GM21390 (cell line): ENCODE measurements around the gene NECAB3.
A peak's percentile ranks its signal among the peaks of the same experiment; 100 is the strongest.
"Not testable (repeated sequence)": the region's sequence is repeated elsewhere in the genome, so short reads cannot be mapped to it uniquely, and the experiment has no call there.

ENCODE experiments used
- ATAC-seq: cut with Tn5 transposase; IDR thresholded peaks from one replicate; pipeline ENCODE4 v1.9.1; 2021; ENCODE audit not compliant: unreplicated experiment

The NECAB3 gene

DNA sequence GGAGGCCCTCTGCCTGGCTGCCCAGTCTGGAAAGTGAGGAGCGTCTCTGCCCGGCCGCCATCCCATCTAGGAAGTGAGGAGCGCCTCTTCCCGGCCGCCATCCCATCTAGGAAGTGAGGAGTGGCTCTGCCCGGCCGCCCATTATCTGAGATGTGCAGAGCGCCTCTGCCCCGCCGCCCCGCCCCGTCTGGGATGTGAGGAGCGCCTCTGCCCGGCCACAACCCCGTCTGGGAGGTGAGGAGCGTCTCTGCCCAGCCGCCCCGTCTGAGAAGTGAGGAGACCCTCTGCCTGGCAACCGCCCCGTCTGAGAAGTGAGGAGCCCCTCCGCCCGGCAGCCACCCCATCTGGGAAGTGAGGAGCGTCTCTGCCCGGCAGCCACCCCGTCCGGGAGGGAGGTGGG is 24.7 kb upstream of the NECAB3 start:
- not testable (repeated sequence) for ATAC-seq

DNA sequence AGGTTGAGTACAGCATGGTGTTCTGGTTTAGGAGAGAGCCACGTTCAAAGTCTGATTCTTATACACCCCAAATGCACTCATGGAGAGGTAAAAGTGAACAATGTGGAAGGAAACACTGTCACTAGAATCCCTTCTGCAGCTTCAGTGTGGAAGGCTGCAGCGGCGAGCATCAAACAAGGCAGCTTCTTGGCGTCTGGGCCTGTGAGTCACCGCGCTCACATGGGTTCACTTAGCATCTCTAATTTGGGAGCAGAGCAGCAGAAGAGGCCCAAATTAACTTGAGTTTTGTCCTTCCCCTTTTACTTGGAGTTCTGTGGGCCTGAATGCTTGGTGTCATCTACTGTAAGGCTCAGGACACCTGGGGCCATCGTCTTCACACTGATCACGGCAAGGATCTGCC is 22.9 kb upstream of the NECAB3 start:
- ATAC-seq, result no peak

DNA sequence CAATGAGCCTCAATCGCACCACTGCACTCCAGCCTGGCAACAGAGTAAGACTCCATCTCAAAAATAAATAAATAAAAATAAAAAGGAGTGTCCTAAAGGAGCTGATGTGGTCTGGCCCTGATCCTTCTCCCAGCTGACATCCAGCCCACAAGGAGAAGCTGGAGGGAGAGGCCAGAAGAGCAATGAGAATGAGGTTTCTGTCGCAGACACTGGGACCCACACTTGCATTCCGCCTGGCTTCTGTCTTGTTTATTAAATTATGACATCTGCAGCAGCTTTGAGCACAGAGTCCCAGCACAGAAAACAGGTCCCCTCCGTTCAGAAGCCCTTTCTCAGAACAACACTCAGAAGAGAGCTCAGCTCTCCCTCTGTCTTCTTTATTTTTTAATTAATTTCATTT is 22.2 kb upstream of the NECAB3 start:
- ATAC-seq, result no peak

DNA sequence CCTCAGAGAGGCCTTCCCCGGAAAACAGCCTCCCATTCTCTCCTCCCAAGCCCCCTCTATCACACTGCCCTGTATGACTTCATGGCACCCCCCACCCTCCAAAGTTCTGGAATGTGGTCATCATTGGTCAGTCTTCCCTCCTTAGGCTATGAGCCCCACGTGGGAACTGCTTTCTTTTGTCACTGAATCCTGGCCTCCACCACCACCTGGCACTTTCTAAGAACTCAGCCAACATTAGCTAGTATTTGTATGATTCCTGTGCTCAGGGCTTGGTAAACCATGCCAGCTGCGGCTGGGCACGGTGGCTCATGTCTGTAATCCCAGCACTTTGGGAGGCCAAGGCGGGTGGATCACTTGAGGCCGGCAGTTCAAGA is 20.4 kb upstream of the NECAB3 start:
- no peak for ATAC-seq

DNA sequence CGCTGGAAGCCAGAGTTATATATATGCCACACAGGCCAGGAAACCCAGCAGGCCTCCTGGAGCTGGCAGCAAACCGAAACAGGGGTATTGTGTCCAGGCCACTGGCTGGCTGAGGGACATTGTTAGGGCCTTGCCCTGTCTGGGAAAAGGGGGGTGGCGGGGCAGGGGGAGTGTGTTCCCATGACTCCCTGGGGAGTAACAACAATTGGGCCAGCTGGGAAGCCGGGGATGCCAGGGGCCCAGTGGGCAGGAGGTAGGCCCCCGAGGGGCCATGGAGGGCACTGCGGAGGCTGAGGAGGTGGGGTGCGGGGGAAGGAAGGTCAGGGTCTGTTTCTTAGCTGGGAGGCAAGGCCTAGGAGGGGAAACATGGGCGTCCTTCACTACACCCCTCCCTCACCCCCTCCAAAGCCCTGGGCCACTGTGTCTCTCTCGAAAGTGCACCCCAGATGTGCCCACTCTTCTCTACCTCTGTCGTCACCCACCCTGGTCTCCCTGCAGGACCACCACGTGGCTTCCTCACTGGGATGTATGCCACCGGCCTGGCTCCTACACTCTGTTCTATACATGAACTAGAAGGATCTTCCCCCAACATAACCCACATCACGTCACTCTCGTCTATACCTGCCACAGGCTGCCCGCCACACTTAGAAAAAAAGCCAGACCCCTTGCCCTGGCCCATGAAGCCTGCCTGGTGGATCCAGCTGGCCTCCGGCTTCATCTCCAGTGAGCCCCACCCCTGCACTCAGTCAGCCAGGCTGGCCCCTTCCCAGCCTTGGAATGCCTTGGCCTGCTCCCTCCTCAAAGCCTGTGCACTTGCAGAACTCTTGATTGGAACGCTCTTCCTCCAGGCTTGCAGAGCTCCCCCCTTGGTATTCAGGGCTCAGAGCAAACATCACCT is 19.8 kb upstream of the NECAB3 start:
- ATAC-seq, result no peak

DNA sequence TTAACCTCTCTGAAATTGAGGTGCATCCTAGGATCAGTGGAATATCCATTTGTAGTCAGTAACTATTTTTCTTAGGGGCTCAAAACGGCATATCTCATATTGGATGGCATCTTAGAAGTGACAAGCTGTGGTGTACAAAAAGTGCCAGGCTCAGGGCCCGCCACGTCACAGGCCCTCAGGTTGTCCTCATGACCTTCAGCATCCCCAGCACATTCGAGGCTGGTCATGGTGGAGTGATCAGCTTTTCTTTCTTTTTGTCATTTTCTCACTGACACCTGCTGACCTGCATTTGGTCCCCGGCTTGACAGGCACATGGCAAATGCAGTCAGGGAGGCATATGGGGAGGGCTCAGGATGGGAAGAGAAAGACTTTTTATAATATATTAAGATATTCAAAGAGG is 19.1 kb upstream of the NECAB3 start:
- ATAC-seq, result no peak

DNA sequence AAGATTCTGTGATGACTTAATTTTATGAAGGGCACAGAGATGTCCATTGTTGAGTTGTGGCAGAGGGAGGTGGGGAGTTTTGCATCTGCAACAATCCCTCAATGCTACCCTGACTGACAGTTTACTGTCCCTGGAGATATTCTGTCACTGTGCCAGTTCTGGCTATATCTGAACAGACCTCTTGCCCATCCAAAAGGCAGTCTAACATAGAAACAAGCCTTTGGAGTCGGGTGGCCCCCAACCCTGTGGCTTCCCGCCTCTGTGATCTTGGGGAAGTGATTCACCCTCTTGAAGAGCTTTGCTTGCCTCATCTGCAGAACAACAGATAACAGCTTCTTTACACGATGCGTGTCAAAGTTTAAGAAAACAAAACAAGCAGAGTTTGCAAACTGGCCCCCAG is 15.7 kb upstream of the NECAB3 start:
- ATAC-seq, result no peak

DNA sequence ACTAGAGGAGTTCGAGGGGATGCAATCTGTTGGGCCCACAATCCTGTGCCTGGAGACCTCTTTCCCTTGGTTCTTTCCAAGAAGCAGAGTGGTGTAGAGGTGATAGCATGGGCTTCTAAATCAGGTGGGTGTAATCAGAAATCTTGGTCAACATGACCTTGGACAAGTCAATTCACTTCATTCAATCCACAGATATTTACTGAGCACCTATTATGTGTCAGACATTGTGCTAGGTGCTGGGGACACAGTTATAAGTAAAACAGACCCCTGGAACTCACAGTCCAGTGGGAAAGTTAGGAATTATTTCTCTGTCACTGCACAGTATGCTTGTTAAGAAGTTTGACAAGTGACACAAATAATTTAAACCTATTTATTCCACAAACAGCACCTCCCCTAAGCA is 15.3 kb upstream of the NECAB3 start:
- ATAC-seq, result no peak

DNA sequence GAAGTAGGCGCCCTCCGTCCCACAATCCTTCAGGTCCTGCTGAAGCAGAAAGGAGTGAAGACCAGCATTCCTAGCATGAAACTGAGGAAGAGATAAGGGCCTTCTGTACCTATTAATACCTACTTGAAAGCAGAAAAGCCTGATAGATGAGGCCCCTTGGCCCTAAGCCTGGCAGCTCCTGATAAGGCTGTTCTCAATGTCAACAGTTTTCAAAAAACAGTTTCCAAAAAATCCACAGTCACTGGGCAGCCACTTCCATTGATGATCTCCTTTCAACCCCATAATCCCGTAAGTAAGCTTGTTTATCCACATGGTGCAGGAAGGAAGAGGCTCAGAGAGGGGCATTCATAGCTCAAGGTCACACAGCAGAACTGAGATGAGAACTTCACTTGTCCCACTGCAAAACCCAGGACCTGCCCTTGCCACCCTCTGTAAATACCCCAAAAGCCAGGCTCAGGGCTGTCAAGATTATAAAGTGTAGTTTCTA is 14.8 kb upstream of the NECAB3 start:
- no peak for ATAC-seq

DNA sequence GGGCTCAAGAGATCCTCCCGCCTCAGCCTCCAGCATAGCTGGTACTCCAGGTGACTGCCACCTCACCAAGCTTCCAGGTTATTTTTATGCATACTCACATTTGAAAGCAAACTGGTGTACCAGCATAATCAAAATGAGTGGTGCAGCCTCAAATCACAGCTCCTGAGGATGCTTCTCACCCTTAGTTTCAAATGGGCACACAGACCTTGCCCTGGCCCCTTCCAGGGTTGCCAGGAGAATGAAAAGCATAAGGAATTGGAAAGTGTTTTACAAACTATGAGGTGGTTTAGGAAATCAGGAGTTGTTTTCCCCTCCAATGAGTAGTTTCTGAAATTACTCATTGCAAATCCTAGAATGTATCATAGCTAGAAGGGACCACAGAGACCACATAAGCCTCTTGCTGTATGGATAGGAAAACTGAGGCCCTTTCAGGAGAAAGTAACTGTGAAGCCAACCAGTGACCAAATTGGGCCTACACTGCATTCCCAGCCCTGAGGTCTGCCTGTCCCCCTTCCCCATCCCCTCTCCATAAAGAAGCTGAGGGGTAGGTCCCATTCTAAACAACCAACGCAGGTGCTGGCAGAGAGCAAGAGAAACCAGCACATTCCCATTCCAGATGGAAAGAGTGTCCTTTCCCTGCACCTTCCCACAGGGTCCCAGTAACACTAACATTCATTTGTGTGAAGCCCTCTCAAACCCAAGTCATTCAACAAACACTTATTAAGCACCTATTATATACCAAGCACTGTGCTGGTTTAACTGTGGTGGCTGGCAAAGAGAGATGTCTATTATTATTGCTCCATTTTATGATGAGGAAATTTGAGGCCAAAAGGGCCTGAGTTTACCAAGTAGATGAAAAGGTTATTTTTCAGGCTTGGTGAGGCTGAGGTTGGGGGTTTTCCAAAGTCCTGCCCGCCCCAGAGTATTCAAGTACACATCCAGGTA is 14.0 kb upstream of the NECAB3 start:
- ATAC-seq, result no peak

DNA sequence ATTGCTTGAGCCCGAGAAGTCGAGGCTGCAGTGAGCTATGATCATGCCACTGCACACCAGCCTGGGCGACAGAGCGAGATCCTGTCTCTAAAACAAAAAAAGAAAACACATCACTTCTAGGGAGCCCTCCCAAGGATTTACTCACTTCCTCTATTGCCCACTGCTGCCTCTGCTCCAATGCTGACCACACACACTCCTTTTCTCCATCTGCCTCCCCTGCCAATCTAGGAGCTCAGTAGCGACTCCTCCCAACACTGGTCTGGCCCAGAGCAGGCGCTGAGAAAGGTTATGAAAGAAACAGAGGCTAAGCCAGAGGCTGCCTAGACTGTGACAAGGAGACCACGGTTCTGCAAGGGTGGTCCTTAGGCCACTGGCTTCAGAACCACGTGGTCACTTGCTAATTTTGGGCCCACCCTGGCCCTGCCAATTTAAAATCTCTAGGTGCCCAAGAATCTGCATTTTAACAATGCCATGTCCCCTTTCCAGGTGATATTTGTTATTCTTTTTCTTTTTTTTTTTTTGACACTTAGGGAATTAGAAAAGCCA is 13.2 kb upstream of the NECAB3 start:
- ATAC-seq, result no peak

DNA sequence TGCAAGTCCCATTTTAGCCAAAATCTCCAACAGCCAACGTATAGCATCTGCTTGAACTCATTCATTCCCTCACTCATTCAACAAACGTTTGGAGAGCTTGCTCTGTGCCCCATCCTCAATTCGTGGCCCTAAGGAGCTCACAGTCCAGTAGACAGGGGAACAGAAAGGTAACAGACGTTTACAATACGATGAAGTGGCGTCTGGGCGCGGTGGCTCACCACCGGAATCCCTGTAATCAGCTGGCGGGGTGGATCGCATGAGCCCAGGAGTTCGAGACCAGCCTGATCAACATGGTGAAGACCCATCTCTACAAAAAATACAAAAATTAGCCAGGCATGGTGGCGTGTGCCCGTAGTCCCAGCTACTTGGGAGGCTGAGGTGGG is 12.7 kb upstream of the NECAB3 start:
- ATAC-seq, result no peak

DNA sequence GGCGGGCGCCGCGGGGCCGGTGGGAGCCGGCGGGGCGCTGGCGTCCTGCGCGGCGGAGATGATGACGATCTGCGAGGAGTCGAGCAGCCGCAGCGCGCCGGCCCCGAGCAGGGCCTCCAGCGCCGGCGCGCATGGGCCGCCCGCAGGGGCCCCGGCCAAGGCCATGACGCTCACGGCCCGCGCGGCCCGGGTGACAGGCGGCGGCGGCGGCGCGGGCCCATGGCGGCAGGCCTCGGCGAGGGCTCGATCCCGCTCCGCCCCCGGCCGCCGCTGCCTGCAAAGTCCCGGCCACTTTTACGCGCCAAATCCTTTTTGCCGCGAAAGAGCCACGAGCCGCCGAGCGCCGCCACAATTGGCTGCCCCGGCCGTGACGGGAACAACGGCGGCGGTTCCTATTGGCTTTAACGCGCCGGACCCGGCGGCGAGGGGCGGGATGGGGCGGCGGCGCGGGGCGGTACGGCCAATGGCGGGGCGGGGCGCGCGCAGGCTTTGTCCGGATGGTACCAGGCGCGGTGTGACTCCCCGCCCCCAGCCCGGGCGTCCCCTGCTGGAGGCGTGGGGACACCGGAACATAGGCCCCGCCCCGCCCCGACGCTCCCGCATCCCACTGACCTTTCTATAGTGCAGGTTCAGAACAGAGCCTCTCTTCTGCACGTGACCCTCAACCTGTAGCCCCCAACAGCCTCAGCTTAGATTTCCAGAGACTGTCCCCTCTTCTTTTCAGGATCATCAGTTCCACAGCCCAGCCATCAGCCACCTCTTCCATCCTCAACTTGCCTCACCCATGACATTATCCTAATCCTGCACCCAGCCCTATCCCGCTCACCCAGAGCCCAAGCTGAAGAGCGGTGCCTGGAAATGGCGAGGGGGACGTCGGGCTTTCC is 12.1 kb upstream of the NECAB3 start, which contains the start of gene E2F1:
TSS of gene E2F1 (minus strand) at position 286 of the 884 bp plus-strand sequence. CDS start at position 165, 121 bp downstream.
- ATAC-seq, result peak; percentile 75

DNA sequence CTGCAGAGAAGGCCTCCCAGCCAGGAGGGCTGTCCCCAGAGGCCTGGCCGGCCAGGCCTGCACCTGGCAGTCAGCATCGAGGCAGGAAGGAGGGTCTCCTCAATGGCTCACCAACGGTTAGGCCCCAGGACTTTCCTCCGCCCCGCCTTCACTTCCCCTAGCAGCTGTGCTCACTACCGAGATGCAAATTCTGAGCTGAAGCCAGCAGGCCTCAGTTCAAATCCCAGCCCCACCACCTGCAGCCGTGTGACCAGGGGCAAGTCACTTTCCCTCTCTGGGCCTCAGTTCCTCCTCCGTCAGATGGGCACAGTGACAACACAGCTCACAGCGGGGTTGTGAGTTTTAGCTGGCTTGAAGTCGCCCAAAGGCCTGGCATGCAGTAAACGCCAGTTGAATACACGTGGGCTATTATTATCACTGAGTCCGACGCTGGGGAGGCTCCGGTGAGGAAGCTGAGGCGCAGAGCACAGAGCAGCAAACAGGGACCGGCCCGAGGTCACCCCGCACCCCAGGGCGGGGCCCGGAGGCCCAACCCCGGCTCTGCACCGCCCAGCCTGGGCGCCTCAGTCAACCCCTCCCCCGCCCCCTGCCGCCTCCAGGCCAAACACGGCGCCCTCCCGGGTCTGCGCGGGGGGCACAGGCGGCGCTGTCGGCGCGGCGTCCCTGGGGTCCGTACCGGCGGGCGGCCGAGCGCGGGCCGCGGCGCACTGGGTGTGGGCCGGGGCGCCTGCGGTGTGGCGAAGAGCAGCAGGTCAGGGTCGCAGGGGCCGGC is 11.3 kb upstream of the NECAB3 start:
- peak; percentile 43 for ATAC-seq

DNA sequence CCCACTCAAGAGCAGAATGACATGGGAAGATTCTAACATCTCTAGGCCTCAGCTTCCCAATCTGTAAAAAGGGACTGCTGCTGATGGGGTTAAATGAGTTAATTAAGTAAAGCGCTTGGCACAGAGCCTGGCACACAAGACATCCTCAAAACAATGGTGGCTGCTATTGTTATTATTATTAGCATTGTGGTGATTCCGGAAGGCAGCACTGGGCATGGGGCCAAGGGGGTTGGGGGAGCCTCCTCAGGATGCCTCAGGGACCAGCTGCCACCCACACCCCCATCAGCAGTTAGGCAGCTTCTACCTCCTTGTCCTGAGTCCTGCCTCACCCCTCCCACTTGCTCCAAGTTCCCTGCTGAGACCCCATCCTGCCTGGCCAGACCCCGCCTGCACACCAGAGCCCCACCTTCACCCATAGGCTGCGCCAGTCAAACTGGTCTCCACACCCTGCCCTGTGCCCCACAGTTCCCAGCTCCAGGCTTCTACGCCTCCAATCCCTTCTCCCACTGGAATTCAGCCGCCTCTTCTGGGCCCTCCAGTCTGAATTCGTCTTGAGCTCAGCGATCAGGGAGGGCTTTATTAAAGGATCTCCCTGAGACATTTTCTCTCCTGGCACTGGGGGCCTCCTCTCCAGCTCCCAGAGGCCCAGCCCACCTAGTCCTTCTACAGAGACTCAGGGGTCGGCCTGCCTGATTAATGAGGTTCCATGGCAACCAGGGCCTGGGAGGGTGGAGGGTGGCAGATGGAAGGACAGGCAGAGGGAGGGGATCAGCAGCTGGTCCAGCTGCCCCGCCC is 10.5 kb upstream of the NECAB3 start:
- ATAC-seq, result no peak

DNA sequence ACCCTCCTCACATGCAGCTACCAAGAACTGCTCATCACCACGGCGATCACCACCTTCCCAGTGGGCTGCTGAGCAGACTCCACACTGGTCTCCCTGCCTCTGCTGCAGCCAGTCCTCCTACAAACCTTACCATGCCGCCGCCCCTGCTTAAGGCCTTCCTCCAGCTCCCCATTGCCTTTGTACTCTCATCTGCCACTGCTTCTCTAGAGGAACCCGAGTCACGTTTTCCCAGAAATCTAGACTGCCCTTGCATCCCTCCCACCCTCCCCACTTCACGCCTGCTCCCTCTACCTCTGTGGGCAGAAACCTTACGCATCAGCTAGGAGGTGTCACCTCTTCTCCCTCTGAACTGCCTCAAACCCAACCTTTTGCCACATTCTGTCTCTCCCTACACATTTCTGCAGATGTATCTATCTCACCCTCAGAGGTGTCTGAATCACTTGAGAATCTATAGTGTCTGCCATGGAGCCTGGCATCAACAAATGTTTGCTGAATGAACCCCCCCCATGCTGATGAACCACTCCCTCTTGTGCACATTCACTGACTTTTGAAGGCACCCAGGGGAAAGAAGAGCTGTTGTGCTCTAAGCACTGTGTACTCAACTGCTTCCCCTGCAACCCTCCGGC is 7.6 kb upstream of the NECAB3 start:
- no peak for ATAC-seq

DNA sequence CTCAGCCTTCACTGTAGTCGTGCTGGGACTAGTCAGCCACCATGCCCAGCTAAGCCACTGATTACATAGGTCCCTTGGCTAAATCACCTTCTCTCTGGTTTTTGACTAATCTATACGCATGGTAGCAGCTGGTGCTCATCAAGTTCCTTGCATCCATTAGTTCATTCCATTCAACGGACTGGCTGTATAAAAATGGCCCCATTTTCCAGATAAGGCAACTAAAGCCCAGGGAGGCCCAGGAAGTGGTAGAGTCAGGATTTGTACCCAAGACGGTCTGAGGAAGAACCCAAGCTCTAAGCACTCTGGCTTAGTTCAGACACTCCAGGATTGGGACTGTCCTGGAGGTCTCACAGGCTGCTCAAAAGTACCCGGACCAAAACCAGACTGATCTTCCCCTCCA is 7.1 kb upstream of the NECAB3 start:
- ATAC-seq, result no peak

DNA sequence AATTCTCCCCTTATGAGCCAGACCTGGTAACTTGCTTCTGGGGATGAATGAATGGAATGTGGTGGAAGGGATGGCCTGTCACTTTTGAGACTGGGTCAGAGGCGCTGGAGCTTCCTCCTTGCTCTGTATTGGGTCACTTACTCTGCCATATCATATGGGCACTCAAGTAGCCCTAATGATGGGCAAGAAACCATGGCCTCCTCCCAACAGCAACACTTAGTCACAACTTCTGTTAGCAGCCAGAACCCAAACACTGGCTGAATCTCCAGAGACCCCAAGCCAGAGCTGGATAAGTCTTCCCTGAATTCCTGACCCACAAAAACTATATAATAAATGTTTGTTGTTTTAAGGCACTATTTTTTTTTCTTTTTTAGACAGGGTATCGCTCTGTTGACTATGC is 6.5 kb upstream of the NECAB3 start:
- no peak for ATAC-seq
